ENCODE measurements around the gene LRFN3.
"Not testable (repeated sequence)": the region's sequence is repeated elsewhere in the genome, so short reads cannot be mapped to it uniquely, and the experiment has no call there.

Gene LRFN3

GRCh38 chr19:35940078-35940775, 4.1 kb downstream of the LRFN3 start:
- DNase-seq = no peak

GRCh38 chr19:35940839-35941238, 4.7 kb downstream of the LRFN3 start:
- no peak for DNase-seq

- DNase-seq = no peak
Measured at GRCh38 chr19:35942235-35942634, 6.1 kb downstream of the LRFN3 start.

GRCh38 chr19:35943321-35944301, 7.4 kb downstream of the LRFN3 start:
- no peak for DNase-seq

- no peak for DNase-seq
Measured at GRCh38 chr19:35944556-35944955, 8.4 kb downstream of the LRFN3 start.

- DNase-seq = no peak
Measured at GRCh38 chr19:35945121-35945790, 9.1 kb downstream of the LRFN3 start.

GRCh38 chr19:35946203-35946602, 10.0 kb downstream of the LRFN3 start:
- DNase-seq = no peak

GRCh38 chr19:35949131-35949530, 13.0 kb downstream of the LRFN3 start:
- DNase-seq = no peak

- no peak for DNase-seq
Measured at GRCh38 chr19:35955881-35956634, 19.9 kb downstream of the LRFN3 start.

- not testable (repeated sequence) for DNase-seq
Measured at GRCh38 chr19:35957411-35957810, 21.2 kb downstream of the LRFN3 start.

GRCh38 chr19:35958660-35959039, 22.5 kb downstream of the LRFN3 start:
- no peak for DNase-seq

- DNase-seq = no peak
Measured at GRCh38 chr19:35959040-35959967, 23.1 kb downstream of the LRFN3 start.

GRCh38 chr19:35959968-35960320, 23.8 kb downstream of the LRFN3 start:
- DNase-seq = no peak

GRCh38 chr19:35960432-35960972, 24.3 kb downstream of the LRFN3 start:
- no peak for DNase-seq

GRCh38 chr19:35963514-35963913, 27.3 kb downstream of the LRFN3 start:
- peak; percentile 12 for DNase-seq

- no peak for DNase-seq
Measured at GRCh38 chr19:35966771-35967170, 30.6 kb downstream of the LRFN3 start.

GRCh38 chr19:35973487-35973886, 37.3 kb downstream of the LRFN3 start:
- DNase-seq = no peak

- no peak for DNase-seq
Measured at GRCh38 chr19:35975608-35976214, 39.5 kb downstream of the LRFN3 start.

- peak; percentile 10 for DNase-seq
Measured at GRCh38 chr19:35977446-35978222, 41.5 kb downstream of the LRFN3 start.

GRCh38 chr19:35978271-35978670, 42.1 kb downstream of the LRFN3 start:
- DNase-seq = no peak

Measured in HCEC 1CT (cell line).